CD8-positive, alpha-beta memory T cell (primary cell): Measurements from ENCODE around the gene ACTR5. TPM values are rescaled to one million over a fixed set of nuclear protein-coding genes. Genes with fewer than 3 reads are reported as not detected.

Experiments used
- CTCF ChIA-PET: fragments of 350-600 bp; sonication (Branson Sonifier 250); formaldehyde crosslinking; loops from one replicate; lab custom pipeline; 2021; ENCODE audit warnings: antibody characterized with exemption; lab: Charles Lee
- POLR2A ChIA-PET: fragments of 350-600 bp; sonication (Branson Sonifier 250); formaldehyde crosslinking; loops from one replicate; lab custom pipeline; 2021; ENCODE audit warnings: antibody characterized with exemption; lab: Charles Lee
- DNase-seq, 5 donors: peaks; one replicate each; pipeline versions ENCODE4 v3.0.0 to v3.0.0-alpha.2; 2020 to 2022; ENCODE audit warnings: mixed read lengths in 1 of 5
- H3K27ac ChIP-seq: one replicate; pipeline ENCODE4 v1.7.0; 2013; ENCODE audit warnings: low read depth, mild to moderate bottlenecking, low read length, moderate library complexity
- H3K27me3 ChIP-seq: 2 replicates; pipeline ENCODE4 v1.7.0; 2013; ENCODE audit warnings: low read length, mild to moderate bottlenecking; ENCODE audit not compliant: insufficient read depth, poor library complexity, severe bottlenecking
- H3K36me3 ChIP-seq: 2 replicates; pipeline ENCODE4 v1.7.0; 2013; ENCODE audit warnings: mild to moderate bottlenecking, low read length, moderate library complexity; ENCODE audit not compliant: insufficient read depth
- H3K4me1 ChIP-seq: 2 replicates; pipeline ENCODE4 v1.7.0; 2013; ENCODE audit warnings: mild to moderate bottlenecking, low read length, moderate library complexity; ENCODE audit not compliant: insufficient read depth
- H3K4me3 ChIP-seq: 2 replicates; pipeline ENCODE4 v1.7.0; 2013; ENCODE audit warnings: mild to moderate bottlenecking, low read length
- H3K9me3 ChIP-seq: 2 replicates; pipeline ENCODE4 v1.7.0; 2013; ENCODE audit warnings: mild to moderate bottlenecking, low read length
- H3K27ac Mint-ChIP-seq, 8 donors: one replicate each; pipeline ENCODE4 v1.8.0; 2020 to 2021; ENCODE audit warnings: mixed read lengths in 8 of 8, mild to moderate bottlenecking in 6 of 8, inconsistent platforms in 3 of 8, moderate library complexity in 3 of 8
- H3K27me3 Mint-ChIP-seq, 2 donors: one replicate each; pipeline ENCODE4 v1.8.0; 2020 to 2021; ENCODE audit warnings: mixed read lengths in 2 of 2, mild to moderate bottlenecking in 1 of 2, moderate library complexity in 1 of 2
- H3K36me3 Mint-ChIP-seq, 3 donors: one replicate each; pipeline ENCODE4 v1.8.0; 2020 to 2021; ENCODE audit warnings: mixed read lengths in 3 of 3, inconsistent platforms in 1 of 3, mild to moderate bottlenecking in 1 of 3
- H3K4me1 Mint-ChIP-seq, 3 donors: one replicate each; pipeline ENCODE4 v1.8.0; 2020 to 2021; ENCODE audit warnings: mixed read lengths in 3 of 3, inconsistent platforms in 1 of 3, mild to moderate bottlenecking in 1 of 3
- H3K4me3 Mint-ChIP-seq, 7 donors: one replicate each; pipeline ENCODE4 v1.8.0; 2020 to 2021; ENCODE audit warnings: mixed read lengths in 7 of 7, mild to moderate bottlenecking in 6 of 7, moderate library complexity in 4 of 7, inconsistent platforms in 2 of 7
- H3K9me3 Mint-ChIP-seq, 5 donors: one replicate each; pipeline ENCODE4 v1.8.0; 2020 to 2022; ENCODE audit warnings: mixed read lengths in 5 of 5, mild to moderate bottlenecking in 3 of 5, moderate library complexity in 2 of 5, inconsistent platforms in 1 of 5
- polyA plus RNA-seq: library from polyadenylated mRNA; unstranded; fragments of 300-500 nt; fragmentation: Illumina TruSeq; gene quantifications from one replicate; pipeline ENCODE4 v1.2.3, GENCODE V29; 2021
- total RNA-seq, 2 experiments: library from RNA; stranded (reverse); gene quantifications; one replicate each; pipeline ENCODE4 v1.2.3, GENCODE V29; 2021

ACTR5 gene
- total and polyA plus RNA-seq, 3 experiments from 2014 or later, result 9.5 to 12.6 (median 12.2) TPM

- Histone ChIP-seq H3K27me3 (no peaks in the 10 kb centered on the region), H3K4me1 (no peaks in the 10 kb centered on the region), H3K36me3 (peaks cover 34% of the 10 kb centered on the region), H3K27ac (no peak overlapping the region), H3K9me3 (no peaks in the 10 kb centered on the region), H3K4me3 (no peak overlapping the region)
- DNase-seq, result no peak
- peaks cover 0 to 6% (median 4%) of the 10 kb centered on the region in 5 donors for H3K9me3 Mint-ChIP-seq
- POLR2A ChIA-PET, result no interaction called here
- H3K36me3 Mint-ChIP-seq, result peaks cover 31 to 93% (median 40%) of the 10 kb centered on the region in 3 donors
- H3K27ac Mint-ChIP-seq, result peak overlapping the region in 1 of 8 donors; percentile 66
- H3K27me3 Mint-ChIP-seq, result no peaks in the 10 kb centered on the region
- CTCF ChIA-PET, result interaction anchor here (1.2 kb wide), 2 partner anchors 8 to 20 kb away, joined by 3 read pairs; no protein-coding TSS in a partner anchor
- H3K4me3 Mint-ChIP-seq, result no peak overlapping the region
- no peaks in the 10 kb centered on the region for H3K4me1 Mint-ChIP-seq
Observed at GRCh38 chr20:38770546-38770945, 22.3 kb downstream of the ACTR5 start.

GRCh38 chr20:38770970-38771369 is 22.7 kb downstream of the ACTR5 start:
- no peaks in the 10 kb centered on the region for H3K27me3 ChIP-seq
- H3K4me3 ChIP-seq, result no peak overlapping the region
- no peaks in the 10 kb centered on the region for H3K27me3 Mint-ChIP-seq
- H3K36me3 Mint-ChIP-seq, result peaks cover 31 to 89% (median 37%) of the 10 kb centered on the region in 3 donors
- no peak overlapping the region for H3K27ac ChIP-seq
- CTCF ChIA-PET, result interaction anchor here (1.2 kb wide), 1 partner anchor 20 kb away, joined by 3 read pairs; no protein-coding TSS in a partner anchor
- H3K27ac Mint-ChIP-seq, result peak overlapping the region in 3 of 8 donors; percentile 23 to 75 (median 42)
- H3K4me1 Mint-ChIP-seq, result peaks cover 0 to 4% (median 0%) of the 10 kb centered on the region in 3 donors
- no peak for DNase-seq
- H3K4me1 ChIP-seq, result no peaks in the 10 kb centered on the region
- H3K36me3 ChIP-seq, result peaks cover 30% of the 10 kb centered on the region
- no peaks in the 10 kb centered on the region for H3K9me3 ChIP-seq
- H3K9me3 Mint-ChIP-seq, result peaks cover 0 to 6% (median 4%) of the 10 kb centered on the region in 5 donors
- POLR2A ChIA-PET, result no interaction called here
- no peak overlapping the region for H3K4me3 Mint-ChIP-seq

- no peak for DNase-seq
- no peaks in the 10 kb centered on the region for H3K9me3 ChIP-seq
- CTCF ChIA-PET, result no interaction called here
- peaks cover 24% of the 10 kb centered on the region for H3K36me3 ChIP-seq
- Mint-ChIP-seq H3K4me1 (peaks cover 0 to 9% (median 4%) of the 10 kb centered on the region in 3 donors), H3K27ac (peak overlapping the region in 4 of 8 donors; percentile 17 to 75 (median 52)), H3K9me3 (peaks cover 0 to 6% (median 4%) of the 10 kb centered on the region in 5 donors), H3K4me3 (no peak overlapping the region), H3K27me3 (no peaks in the 10 kb centered on the region), H3K36me3 (peaks cover 31 to 84% (median 36%) of the 10 kb centered on the region in 3 donors)
- H3K4me3 ChIP-seq, result no peak overlapping the region
- no peaks in the 10 kb centered on the region for H3K4me1 ChIP-seq
- no peaks in the 10 kb centered on the region for H3K27me3 ChIP-seq
- POLR2A ChIA-PET, result no interaction called here
- H3K27ac ChIP-seq, result no peak overlapping the region
Observed at GRCh38 chr20:38771621-38772020, 23.4 kb downstream of the ACTR5 start.

DNA sequence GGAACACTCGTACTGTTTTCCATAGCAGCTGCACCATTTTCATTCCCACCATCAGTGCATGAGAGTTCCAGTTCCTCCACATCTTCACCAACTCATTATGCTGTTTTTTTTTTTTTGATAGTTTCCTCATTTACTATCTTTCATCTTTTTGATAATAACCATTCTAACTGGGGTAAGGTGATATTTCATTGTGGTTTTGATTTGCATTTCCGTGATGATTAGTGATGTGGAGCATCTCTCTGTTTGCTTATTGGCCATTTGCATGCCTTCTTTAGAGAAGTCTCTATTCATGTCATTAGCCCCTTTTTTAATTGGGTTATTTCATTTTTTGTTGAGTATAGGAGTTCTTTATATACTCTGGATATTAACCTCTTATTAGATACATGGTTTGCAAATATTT is 25.9 kb downstream of the ACTR5 start:
- Mint-ChIP-seq H3K4me1 (peaks cover 0 to 15% (median 4%) of the 10 kb centered on the region in 3 donors), H3K4me3 (no peak overlapping the region), H3K27me3 (no peaks in the 10 kb centered on the region), H3K36me3 (peaks cover 23 to 60% (median 27%) of the 10 kb centered on the region in 3 donors), H3K9me3 (peaks cover 0 to 6% (median 4%) of the 10 kb centered on the region in 5 donors), H3K27ac (peak overlapping the region in 4 of 8 donors; percentile 1 to 28 (median 15))
- H3K36me3 ChIP-seq, result peaks cover 13% of the 10 kb centered on the region
- DNase-seq, result no peak
- POLR2A ChIA-PET, result no interaction called here
- CTCF ChIA-PET, result no interaction called here
- H3K9me3 ChIP-seq, result no peaks in the 10 kb centered on the region
- no peak overlapping the region for H3K27ac ChIP-seq
- H3K4me3 ChIP-seq, result no peak overlapping the region
- no peaks in the 10 kb centered on the region for H3K4me1 ChIP-seq
- H3K27me3 ChIP-seq, result no peaks in the 10 kb centered on the region

DNA sequence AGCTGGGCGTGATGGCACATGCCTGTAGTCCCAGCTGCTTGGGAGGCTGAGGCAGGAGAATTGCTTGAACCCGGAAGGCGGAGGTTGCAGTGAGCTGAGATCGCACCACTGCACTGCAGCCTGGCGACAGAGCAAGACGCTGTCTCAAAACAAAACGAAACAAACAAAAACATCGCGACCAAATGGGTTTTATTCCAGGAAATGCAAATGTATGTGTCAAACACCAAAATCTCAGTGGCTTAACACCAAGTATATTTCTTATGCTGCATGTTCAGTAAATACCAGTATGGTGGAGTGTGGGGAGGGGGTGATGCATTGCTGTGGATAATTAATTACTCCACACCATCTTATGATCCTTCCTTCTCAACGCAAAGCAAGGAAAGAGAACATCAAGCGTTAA is 28.1 kb downstream of the ACTR5 start:
- no peak overlapping the region for H3K4me3 ChIP-seq
- H3K36me3 ChIP-seq, result peaks cover 8% of the 10 kb centered on the region
- H3K27ac ChIP-seq, result no peak overlapping the region
- H3K9me3 Mint-ChIP-seq, result peaks cover 0 to 6% (median 4%) of the 10 kb centered on the region in 5 donors
- POLR2A ChIA-PET, result no interaction called here
- H3K4me3 Mint-ChIP-seq, result peak overlapping the region in 6 of 7 donors; percentile 15 to 79 (median 41)
- H3K36me3 Mint-ChIP-seq, result peaks cover 20 to 41% (median 25%) of the 10 kb centered on the region in 3 donors
- CTCF ChIA-PET, result no interaction called here
- no peaks in the 10 kb centered on the region for H3K27me3 ChIP-seq
- H3K27ac Mint-ChIP-seq, result peak overlapping the region in 7 of 8 donors; percentile 56 to 92 (median 77)
- H3K27me3 Mint-ChIP-seq, result no peaks in the 10 kb centered on the region
- H3K9me3 ChIP-seq, result no peaks in the 10 kb centered on the region
- DNase-seq, result no peak
- peaks cover 0 to 15% (median 11%) of the 10 kb centered on the region in 3 donors for H3K4me1 Mint-ChIP-seq
- H3K4me1 ChIP-seq, result no peaks in the 10 kb centered on the region

GRCh38 chr20:38779247-38780097 is 31.2 kb downstream of the ACTR5 start:
- Mint-ChIP-seq H3K27me3 (no peaks in the 10 kb centered on the region), H3K36me3 (peaks cover 3 to 12% (median 6%) of the 10 kb centered on the region in 3 donors), H3K4me3 (peak overlapping the region in 2 of 7 donors; percentile 41 to 51), H3K9me3 (no peaks in the 10 kb centered on the region), H3K4me1 (peaks cover 0 to 15% (median 11%) of the 10 kb centered on the region in 3 donors), H3K27ac (peak overlapping the region in 3 of 8 donors; percentile 9 to 29 (median 25))
- Histone ChIP-seq H3K36me3 (no peaks in the 10 kb centered on the region), H3K27ac (no peak overlapping the region), H3K4me3 (no peak overlapping the region), H3K27me3 (no peaks in the 10 kb centered on the region), H3K9me3 (no peaks in the 10 kb centered on the region), H3K4me1 (no peaks in the 10 kb centered on the region)
- CTCF ChIA-PET, result interaction anchor here (1.1 to 3.9 kb wide), 2 partner anchors 10 to 12 kb away, joined by 3 to 15 read pairs; no protein-coding TSS in a partner anchor
- DNase-seq, result no peak
- POLR2A ChIA-PET, result no interaction called here

GRCh38 chr20:38782275-38782674 is 34.0 kb downstream of the ACTR5 start:
- Histone ChIP-seq H3K27ac (no peak overlapping the region), H3K9me3 (no peaks in the 10 kb centered on the region), H3K27me3 (no peaks in the 10 kb centered on the region), H3K4me3 (no peak overlapping the region), H3K36me3 (no peaks in the 10 kb centered on the region), H3K4me1 (no peaks in the 10 kb centered on the region)
- Mint-ChIP-seq H3K9me3 (no peaks in the 10 kb centered on the region), H3K27me3 (no peaks in the 10 kb centered on the region), H3K27ac (peak overlapping the region in 3 of 8 donors; percentile 5 to 68 (median 51)), H3K36me3 (no peaks in the 10 kb centered on the region), H3K4me3 (no peak overlapping the region), H3K4me1 (peaks cover 0 to 6% (median 0%) of the 10 kb centered on the region in 3 donors)
- POLR2A ChIA-PET, result no interaction called here
- no peak for DNase-seq
- CTCF ChIA-PET, result no interaction called here

GRCh38 chr20:38787870-38788269 is 39.6 kb downstream of the ACTR5 start:
- no peaks in the 10 kb centered on the region for H3K36me3 Mint-ChIP-seq
- H3K36me3 ChIP-seq, result no peaks in the 10 kb centered on the region
- peaks cover 0 to 2% of the 10 kb centered on the region in 2 donors for H3K27me3 Mint-ChIP-seq
- no peaks in the 10 kb centered on the region for H3K9me3 ChIP-seq
- peaks cover 5 to 10% (median 7%) of the 10 kb centered on the region in 3 donors for H3K4me1 Mint-ChIP-seq
- H3K9me3 Mint-ChIP-seq, result peaks cover 0 to 2% (median 0%) of the 10 kb centered on the region in 5 donors
- no peaks in the 10 kb centered on the region for H3K27me3 ChIP-seq
- no peak overlapping the region for H3K27ac ChIP-seq
- no peak overlapping the region for H3K4me3 Mint-ChIP-seq
- CTCF ChIA-PET, result interaction anchor here (1.0 to 6.4 kb wide), 3 partner anchors 20 to 105 kb away, joined by 3 to 48 read pairs (median 17); no protein-coding TSS in a partner anchor
- peaks cover 5% of the 10 kb centered on the region for H3K4me1 ChIP-seq
- no peak overlapping the region for H3K4me3 ChIP-seq
- peak overlapping the region in 1 of 8 donors; percentile 33 for H3K27ac Mint-ChIP-seq
- no peak for DNase-seq
- POLR2A ChIA-PET, result no interaction called here
